ENCODE data around the gene SOAT1.

The SOAT1 gene

GRCh38 chr1:179303200-179303785, 9.7 kb downstream of the SOAT1 start:
- H3K4me3 ChIP-seq (ENCODE audit: low read length), result no peak overlapping the region
- no peaks in the 10 kb centered on the region for H3K9me3 ChIP-seq (ENCODE audit: control insufficient read depth, insufficient read depth, low read length)
- peaks cover 7% of the 10 kb centered on the region for H3K27me3 ChIP-seq (ENCODE audit: control insufficient read depth, insufficient read depth, low read length)
- no peaks in the 10 kb centered on the region for H3K36me3 ChIP-seq (ENCODE audit: control insufficient read depth, insufficient read depth, low read length)
- H3K27ac ChIP-seq (ENCODE audit: low read length), result no peak overlapping the region
- no peak for DNase-seq (ENCODE audit: low read depth, low spot score)
- H3K4me1 ChIP-seq (ENCODE audit: control insufficient read depth, insufficient read depth, low read length), result no peaks in the 10 kb centered on the region
- no CpG with 5 or more reads among the region's 3 CpGs for WGBS (ENCODE audit: insufficient coverage, insufficient read length)

GRCh38 chr1:179305450-179305849, 11.9 kb downstream of the SOAT1 start:
- no peak for DNase-seq (ENCODE audit: low read depth, low spot score)
- H3K27me3 ChIP-seq (ENCODE audit: control insufficient read depth, insufficient read depth, low read length), result peaks cover 2% of the 10 kb centered on the region; the same call in 1 of the 2 replicates
- no peaks in the 10 kb centered on the region for H3K4me1 ChIP-seq (ENCODE audit: control insufficient read depth, insufficient read depth, low read length)
- WGBS (ENCODE audit: insufficient coverage, insufficient read length), result no CpG with 5 or more reads among the region's 1 CpG
- H3K9me3 ChIP-seq (ENCODE audit: control insufficient read depth, insufficient read depth, low read length), result no peaks in the 10 kb centered on the region
- no peak overlapping the region for H3K4me3 ChIP-seq (ENCODE audit: low read length)
- H3K36me3 ChIP-seq (ENCODE audit: control insufficient read depth, insufficient read depth, low read length), result no peaks in the 10 kb centered on the region
- no peak overlapping the region for H3K27ac ChIP-seq (ENCODE audit: low read length)

- no peak overlapping the region for H3K27ac ChIP-seq (ENCODE audit: low read length)
- no peaks in the 10 kb centered on the region for H3K9me3 ChIP-seq (ENCODE audit: control insufficient read depth, insufficient read depth, low read length)
- no peaks in the 10 kb centered on the region for H3K4me1 ChIP-seq (ENCODE audit: control insufficient read depth, insufficient read depth, low read length)
- H3K4me3 ChIP-seq (ENCODE audit: low read length), result no peak overlapping the region
- H3K27me3 ChIP-seq (ENCODE audit: control insufficient read depth, insufficient read depth, low read length), result no peaks in the 10 kb centered on the region
- no peak for DNase-seq (ENCODE audit: low read depth, low spot score)
- no peaks in the 10 kb centered on the region for H3K36me3 ChIP-seq (ENCODE audit: control insufficient read depth, insufficient read depth, low read length)
- no CpG with 5 or more reads among the region's 3 CpGs for WGBS (ENCODE audit: insufficient coverage, insufficient read length)
Measured at GRCh38 chr1:179310291-179310690, 16.7 kb downstream of the SOAT1 start.

GRCh38 chr1:179310721-179311120, 17.1 kb downstream of the SOAT1 start:
- no CpG with 5 or more reads among the region's 3 CpGs for WGBS (ENCODE audit: insufficient coverage, insufficient read length)
- DNase-seq (ENCODE audit: low read depth, low spot score), result no peak

GRCh38 chr1:179311149-179311700, 17.6 kb downstream of the SOAT1 start:
- Histone ChIP-seq H3K4me1 (ENCODE audit: control insufficient read depth, insufficient read depth, low read length) (no peaks in the 10 kb centered on the region), H3K9me3 (ENCODE audit: control insufficient read depth, insufficient read depth, low read length) (no peaks in the 10 kb centered on the region), H3K36me3 (ENCODE audit: control insufficient read depth, insufficient read depth, low read length) (no peaks in the 10 kb centered on the region), H3K4me3 (ENCODE audit: low read length) (no peak overlapping the region), H3K27ac (ENCODE audit: low read length) (no peak overlapping the region), H3K27me3 (ENCODE audit: control insufficient read depth, insufficient read depth, low read length) (no peaks in the 10 kb centered on the region)
- no peak for DNase-seq (ENCODE audit: low read depth, low spot score)
- no CpG with 5 or more reads among the region's 5 CpGs for WGBS (ENCODE audit: insufficient coverage, insufficient read length)

More at GRCh38 chr1:179310721-179311120, 17.1 kb downstream of the SOAT1 start:
- H3K36me3 ChIP-seq (ENCODE audit: control insufficient read depth, insufficient read depth, low read length), result no peaks in the 10 kb centered on the region
- H3K4me1 ChIP-seq (ENCODE audit: control insufficient read depth, insufficient read depth, low read length), result no peaks in the 10 kb centered on the region
- H3K4me3 ChIP-seq (ENCODE audit: low read length), result no peak overlapping the region
- no peak overlapping the region for H3K27ac ChIP-seq (ENCODE audit: low read length)
- H3K27me3 ChIP-seq (ENCODE audit: control insufficient read depth, insufficient read depth, low read length), result no peaks in the 10 kb centered on the region
- H3K9me3 ChIP-seq (ENCODE audit: control insufficient read depth, insufficient read depth, low read length), result no peaks in the 10 kb centered on the region

- Histone ChIP-seq H3K36me3 (ENCODE audit: control insufficient read depth, insufficient read depth, low read length) (no peaks in the 10 kb centered on the region), H3K4me1 (ENCODE audit: control insufficient read depth, insufficient read depth, low read length) (no peaks in the 10 kb centered on the region), H3K9me3 (ENCODE audit: control insufficient read depth, insufficient read depth, low read length) (no peaks in the 10 kb centered on the region), H3K27me3 (ENCODE audit: control insufficient read depth, insufficient read depth, low read length) (no peaks in the 10 kb centered on the region), H3K27ac (ENCODE audit: low read length) (no peak overlapping the region), H3K4me3 (ENCODE audit: low read length) (no peak overlapping the region)
- DNase-seq (ENCODE audit: low read depth, low spot score), result no peak
- no CpG with 5 or more reads among the region's 6 CpGs for WGBS (ENCODE audit: insufficient coverage, insufficient read length)
Measured at GRCh38 chr1:179313004-179313403, 19.4 kb downstream of the SOAT1 start.

- Histone ChIP-seq H3K9me3 (ENCODE audit: control insufficient read depth, insufficient read depth, low read length) (no peaks in the 10 kb centered on the region), H3K4me3 (ENCODE audit: low read length) (no peak overlapping the region), H3K4me1 (ENCODE audit: control insufficient read depth, insufficient read depth, low read length) (no peaks in the 10 kb centered on the region), H3K27me3 (ENCODE audit: control insufficient read depth, insufficient read depth, low read length) (no peaks in the 10 kb centered on the region), H3K27ac (ENCODE audit: low read length) (no peak overlapping the region), H3K36me3 (ENCODE audit: control insufficient read depth, insufficient read depth, low read length) (no peaks in the 10 kb centered on the region)
- DNase-seq (ENCODE audit: low read depth, low spot score), result no peak
- WGBS (ENCODE audit: insufficient coverage, insufficient read length), result no CpG with 5 or more reads among the region's 3 CpGs
Measured at GRCh38 chr1:179314928-179315327, 21.3 kb downstream of the SOAT1 start.

GRCh38 chr1:179318491-179318890, 24.9 kb downstream of the SOAT1 start:
- Histone ChIP-seq H3K27me3 (ENCODE audit: control insufficient read depth, insufficient read depth, low read length) (no peaks in the 10 kb centered on the region), H3K36me3 (ENCODE audit: control insufficient read depth, insufficient read depth, low read length) (no peaks in the 10 kb centered on the region), H3K9me3 (ENCODE audit: control insufficient read depth, insufficient read depth, low read length) (no peaks in the 10 kb centered on the region), H3K4me1 (ENCODE audit: control insufficient read depth, insufficient read depth, low read length) (no peaks in the 10 kb centered on the region), H3K4me3 (ENCODE audit: low read length) (no peak overlapping the region), H3K27ac (ENCODE audit: low read length) (no peak overlapping the region)
- WGBS (ENCODE audit: insufficient coverage, insufficient read length), result no CpG with 5 or more reads among the region's 5 CpGs
- no peak for DNase-seq (ENCODE audit: low read depth, low spot score)

- H3K4me3 ChIP-seq (ENCODE audit: low read length), result no peak overlapping the region
- no peaks in the 10 kb centered on the region for H3K4me1 ChIP-seq (ENCODE audit: control insufficient read depth, insufficient read depth, low read length)
- no peaks in the 10 kb centered on the region for H3K36me3 ChIP-seq (ENCODE audit: control insufficient read depth, insufficient read depth, low read length)
- no CpG with 5 or more reads among the region's 5 CpGs for WGBS (ENCODE audit: insufficient coverage, insufficient read length)
- no peak for DNase-seq (ENCODE audit: low read depth, low spot score)
- H3K9me3 ChIP-seq (ENCODE audit: control insufficient read depth, insufficient read depth, low read length), result no peaks in the 10 kb centered on the region
- H3K27me3 ChIP-seq (ENCODE audit: control insufficient read depth, insufficient read depth, low read length), result no peaks in the 10 kb centered on the region
- no peak overlapping the region for H3K27ac ChIP-seq (ENCODE audit: low read length)
Measured at GRCh38 chr1:179321533-179322216, 28.1 kb downstream of the SOAT1 start.

- no peaks in the 10 kb centered on the region for H3K4me1 ChIP-seq (ENCODE audit: control insufficient read depth, insufficient read depth, low read length)
- DNase-seq (ENCODE audit: low read depth, low spot score), result no peak
- H3K9me3 ChIP-seq (ENCODE audit: control insufficient read depth, insufficient read depth, low read length), result no peaks in the 10 kb centered on the region
- H3K27me3 ChIP-seq (ENCODE audit: control insufficient read depth, insufficient read depth, low read length), result no peaks in the 10 kb centered on the region
- H3K27ac ChIP-seq (ENCODE audit: low read length), result no peak overlapping the region
- WGBS (ENCODE audit: insufficient coverage, insufficient read length), result no CpG with 5 or more reads among the region's 3 CpGs
- H3K4me3 ChIP-seq (ENCODE audit: low read length), result no peak overlapping the region
- no peaks in the 10 kb centered on the region for H3K36me3 ChIP-seq (ENCODE audit: control insufficient read depth, insufficient read depth, low read length)
Measured at GRCh38 chr1:179322557-179322956, 29.0 kb downstream of the SOAT1 start.
